ENCODE measurements around the gene ADAMTS1. TPM values are rescaled to one million over a fixed set of nuclear protein-coding genes. Genes with fewer than 3 reads are reported as not detected.
"Not testable (repeated sequence)": the region's sequence is repeated elsewhere in the genome, so short reads cannot be mapped to it uniquely, and the experiment has no call there.

ADAMTS1 gene
- total RNA-seq, 1 experiment from 2014 or later, result 35.6 TPM

GRCh38 chr21:26865857-26866256 is 20.6 kb upstream of the ADAMTS1 start (continued):
- no peak for TF ChIP-seq CTCF (IDR thresholded peaks at IDR 0.05)
- TF ChIP-seq ZNF423 (CRISPR knock-in tag; IDR thresholded peaks at IDR 0.05), result no peak
- no peak for TF ChIP-seq CDX4 (CRISPR knock-in tag; IDR thresholded peaks at IDR 0.05; ENCODE audit: borderline replicate concordance)

DNA sequence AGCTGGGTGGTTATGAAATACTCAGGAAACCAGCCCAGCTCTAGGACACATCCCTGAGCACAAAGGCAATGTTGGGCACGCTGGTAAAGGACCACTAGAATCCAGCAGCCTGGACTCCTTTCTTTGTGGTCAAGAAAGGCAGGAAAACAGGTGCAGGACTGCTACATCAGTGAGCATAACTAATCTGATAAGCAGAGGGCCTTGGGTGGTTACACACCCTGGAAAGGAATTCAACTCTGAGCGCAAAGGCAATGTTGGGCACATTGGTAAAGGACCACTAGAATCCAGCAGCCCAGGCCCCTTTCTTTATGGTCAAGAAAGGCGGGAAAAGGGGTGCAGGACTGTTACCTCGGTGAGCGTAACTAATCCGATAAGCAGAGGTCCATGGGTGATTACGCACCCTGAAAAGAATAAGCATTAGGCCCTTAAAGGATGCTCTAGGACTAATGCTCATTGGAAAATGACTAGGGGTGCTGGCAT is 11.7 kb upstream of the ADAMTS1 start:
- ATAC-seq; H3K27ac Mint-ChIP-seq; H3K4me3 Mint-ChIP-seq; POLR2A ChIA-PET; CTCF ChIA-PET; DNase-seq (ENCODE audit: low spot score): not testable (repeated sequence)
- Mint-ChIP-seq H3K36me3 (peaks cover 12% of the 10 kb centered on the region), H3K27me3 (ENCODE audit: low read depth) (peaks cover 47% of the 10 kb centered on the region), H3K4me1 (peaks cover 33% of the 10 kb centered on the region), H3K9me3 (peaks cover 17% of the 10 kb centered on the region)

- peaks cover 47% of the 10 kb centered on the region for H3K4me1 Mint-ChIP-seq
- H3K36me3 Mint-ChIP-seq; H3K4me3 Mint-ChIP-seq; H3K9me3 Mint-ChIP-seq; ATAC-seq; DNase-seq (ENCODE audit: low spot score); H3K27ac Mint-ChIP-seq; POLR2A ChIA-PET: not testable (repeated sequence)
- H3K27me3 Mint-ChIP-seq (ENCODE audit: low read depth), result peaks cover 43% of the 10 kb centered on the region
- CTCF ChIA-PET, result interaction anchor here (1.3 kb wide), 1 partner anchor 107 kb away, joined by 4 read pairs; no protein-coding TSS in a partner anchor
Measured at GRCh38 chr21:26854695-26855094, 9.5 kb upstream of the ADAMTS1 start.

GRCh38 chr21:26852423-26852822 is 7.2 kb upstream of the ADAMTS1 start:
- H3K9me3 Mint-ChIP-seq, result no peaks in the 10 kb centered on the region; the same call in 1 of the 2 replicates
- H3K4me3 Mint-ChIP-seq, result no peak overlapping the region
- peaks cover 52% of the 10 kb centered on the region for H3K4me1 Mint-ChIP-seq
- POLR2A ChIA-PET, result no interaction called here
- CTCF ChIA-PET, result interaction anchor here (1.7 kb wide), 1 partner anchor 848 kb away, joined by 5 read pairs; no protein-coding TSS in a partner anchor
- ATAC-seq, result peak; percentile 82
- DNase-seq (ENCODE audit: low spot score), result no peak
- H3K27me3 Mint-ChIP-seq (ENCODE audit: low read depth), result peaks cover 30% of the 10 kb centered on the region
- TF ChIP-seq EMX1 (CRISPR knock-in tag; IDR thresholded peaks at IDR 0.05), result no peak
- TF ChIP-seq, protein P1, sequence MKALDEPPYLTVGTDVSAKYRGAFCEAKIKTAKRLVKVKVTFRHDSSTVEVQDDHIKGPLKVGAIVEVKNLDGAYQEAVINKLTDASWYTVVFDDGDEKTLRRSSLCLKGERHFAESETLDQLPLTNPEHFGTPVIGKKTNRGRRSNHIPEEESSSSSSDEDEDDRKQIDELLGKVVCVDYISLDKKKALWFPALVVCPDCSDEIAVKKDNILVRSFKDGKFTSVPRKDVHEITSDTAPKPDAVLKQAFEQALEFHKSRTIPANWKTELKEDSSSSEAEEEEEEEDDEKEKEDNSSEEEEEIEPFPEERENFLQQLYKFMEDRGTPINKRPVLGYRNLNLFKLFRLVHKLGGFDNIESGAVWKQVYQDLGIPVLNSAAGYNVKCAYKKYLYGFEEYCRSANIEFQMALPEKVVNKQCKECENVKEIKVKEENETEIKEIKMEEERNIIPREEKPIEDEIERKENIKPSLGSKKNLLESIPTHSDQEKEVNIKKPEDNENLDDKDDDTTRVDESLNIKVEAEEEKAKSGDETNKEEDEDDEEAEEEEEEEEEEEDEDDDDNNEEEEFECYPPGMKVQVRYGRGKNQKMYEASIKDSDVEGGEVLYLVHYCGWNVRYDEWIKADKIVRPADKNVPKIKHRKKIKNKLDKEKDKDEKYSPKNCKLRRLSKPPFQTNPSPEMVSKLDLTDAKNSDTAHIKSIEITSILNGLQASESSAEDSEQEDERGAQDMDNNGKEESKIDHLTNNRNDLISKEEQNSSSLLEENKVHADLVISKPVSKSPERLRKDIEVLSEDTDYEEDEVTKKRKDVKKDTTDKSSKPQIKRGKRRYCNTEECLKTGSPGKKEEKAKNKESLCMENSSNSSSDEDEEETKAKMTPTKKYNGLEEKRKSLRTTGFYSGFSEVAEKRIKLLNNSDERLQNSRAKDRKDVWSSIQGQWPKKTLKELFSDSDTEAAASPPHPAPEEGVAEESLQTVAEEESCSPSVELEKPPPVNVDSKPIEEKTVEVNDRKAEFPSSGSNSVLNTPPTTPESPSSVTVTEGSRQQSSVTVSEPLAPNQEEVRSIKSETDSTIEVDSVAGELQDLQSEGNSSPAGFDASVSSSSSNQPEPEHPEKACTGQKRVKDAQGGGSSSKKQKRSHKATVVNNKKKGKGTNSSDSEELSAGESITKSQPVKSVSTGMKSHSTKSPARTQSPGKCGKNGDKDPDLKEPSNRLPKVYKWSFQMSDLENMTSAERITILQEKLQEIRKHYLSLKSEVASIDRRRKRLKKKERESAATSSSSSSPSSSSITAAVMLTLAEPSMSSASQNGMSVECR (CRISPR knock-in tag; IDR thresholded peaks at IDR 0.05; ENCODE audit: borderline replicate concordance), result no peak
- TF ChIP-seq ZNF263 (CRISPR knock-in tag; IDR thresholded peaks at IDR 0.05; ENCODE audit: low read depth), result no peak
- no peak for TF ChIP-seq NFATC4 (CRISPR knock-in tag; IDR thresholded peaks at IDR 0.05)
- no peak for TF ChIP-seq USF2 (CRISPR knock-in tag; IDR thresholded peaks at IDR 0.05)
- TF ChIP-seq, protein P2, sequence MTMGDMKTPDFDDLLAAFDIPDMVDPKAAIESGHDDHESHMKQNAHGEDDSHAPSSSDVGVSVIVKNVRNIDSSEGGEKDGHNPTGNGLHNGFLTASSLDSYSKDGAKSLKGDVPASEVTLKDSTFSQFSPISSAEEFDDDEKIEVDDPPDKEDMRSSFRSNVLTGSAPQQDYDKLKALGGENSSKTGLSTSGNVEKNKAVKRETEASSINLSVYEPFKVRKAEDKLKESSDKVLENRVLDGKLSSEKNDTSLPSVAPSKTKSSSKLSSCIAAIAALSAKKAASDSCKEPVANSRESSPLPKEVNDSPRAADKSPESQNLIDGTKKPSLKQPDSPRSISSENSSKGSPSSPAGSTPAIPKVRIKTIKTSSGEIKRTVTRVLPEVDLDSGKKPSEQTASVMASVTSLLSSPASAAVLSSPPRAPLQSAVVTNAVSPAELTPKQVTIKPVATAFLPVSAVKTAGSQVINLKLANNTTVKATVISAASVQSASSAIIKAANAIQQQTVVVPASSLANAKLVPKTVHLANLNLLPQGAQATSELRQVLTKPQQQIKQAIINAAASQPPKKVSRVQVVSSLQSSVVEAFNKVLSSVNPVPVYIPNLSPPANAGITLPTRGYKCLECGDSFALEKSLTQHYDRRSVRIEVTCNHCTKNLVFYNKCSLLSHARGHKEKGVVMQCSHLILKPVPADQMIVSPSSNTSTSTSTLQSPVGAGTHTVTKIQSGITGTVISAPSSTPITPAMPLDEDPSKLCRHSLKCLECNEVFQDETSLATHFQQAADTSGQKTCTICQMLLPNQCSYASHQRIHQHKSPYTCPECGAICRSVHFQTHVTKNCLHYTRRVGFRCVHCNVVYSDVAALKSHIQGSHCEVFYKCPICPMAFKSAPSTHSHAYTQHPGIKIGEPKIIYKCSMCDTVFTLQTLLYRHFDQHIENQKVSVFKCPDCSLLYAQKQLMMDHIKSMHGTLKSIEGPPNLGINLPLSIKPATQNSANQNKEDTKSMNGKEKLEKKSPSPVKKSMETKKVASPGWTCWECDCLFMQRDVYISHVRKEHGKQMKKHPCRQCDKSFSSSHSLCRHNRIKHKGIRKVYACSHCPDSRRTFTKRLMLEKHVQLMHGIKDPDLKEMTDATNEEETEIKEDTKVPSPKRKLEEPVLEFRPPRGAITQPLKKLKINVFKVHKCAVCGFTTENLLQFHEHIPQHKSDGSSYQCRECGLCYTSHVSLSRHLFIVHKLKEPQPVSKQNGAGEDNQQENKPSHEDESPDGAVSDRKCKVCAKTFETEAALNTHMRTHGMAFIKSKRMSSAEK (CRISPR knock-in tag; IDR thresholded peaks at IDR 0.05; ENCODE audit: borderline replicate concordance), result no peak
- TF ChIP-seq ETV6 (CRISPR knock-in tag; IDR thresholded peaks at IDR 0.05), result peak; percentile 32; the same call in 1 of the 2 replicates
- TF ChIP-seq CBFB (CRISPR knock-in tag; IDR thresholded peaks at IDR 0.05; ENCODE audit: low read depth), result no peak
- TF ChIP-seq RELA (CRISPR knock-in tag; IDR thresholded peaks at IDR 0.05; ENCODE audit: borderline replicate concordance), result no peak
- TF ChIP-seq NR3C1 (CRISPR knock-in tag; conservative IDR thresholded peaks at IDR 0.05; ENCODE audit: low read depth), result no peak
- peak; percentile 60; the same call in 1 of the 2 replicates for TF ChIP-seq TEAD1 (CRISPR knock-in tag; IDR thresholded peaks at IDR 0.05)
- H3K27ac Mint-ChIP-seq, result no peak overlapping the region
- H3K36me3 Mint-ChIP-seq, result 0 out of 2 replicates have a peak, but pooled peaks cover 3% of the 10 kb centered on the region

All from WTC11 (cell line).